Adrenal gland (tissue), 12 donors: ENCODE results near the gene ROR2. TPM values are rescaled to one million over a fixed set of nuclear protein-coding genes. Genes with fewer than 3 reads are reported as not detected.
A peak's percentile ranks its signal among the peaks of the same experiment; 100 is the strongest.

Experiments used
- DNase-seq, 7 donors: peaks; one replicate each; pipeline ENCODE4 v3.0.0-alpha.2; 2019 to 2020
- H3K27ac ChIP-seq, 5 donors: fragments of 200-600 bp; sonication (generic) in 4 of 5; 1 replicate in 3 of 5; 2 replicates in 2 of 5; pipeline versions ENCODE4 v1.5.1 to v1.8.0; 2016 to 2020; ENCODE audit warnings: mild to moderate bottlenecking in 1 of 5
- H3K27me3 ChIP-seq: fragments of 200-600 bp; 2 replicates; pipeline ENCODE4 v1.8.0; 2021
- H3K36me3 ChIP-seq, 2 donors: fragments of 200-600 bp; replicated peaks in 1 of 2; 1 replicate in 1 of 2; 2 replicates in 1 of 2; pipeline versions ENCODE4 v1.5.1 to v1.8.0; 2018 to 2022
- H3K4me1 ChIP-seq, 2 donors: fragments of 200-600 bp; replicated peaks in 1 of 2; 1 replicate in 1 of 2; 2 replicates in 1 of 2; pipeline versions ENCODE4 v1.5.1 to v1.8.0; 2018 to 2021
- H3K4me3 ChIP-seq, 4 donors: fragments of 200-600 bp; sonication (generic) in 3 of 4; one replicate each; pipeline ENCODE4 v1.5.1; 2016 to 2018
- H3K9me3 ChIP-seq, 3 donors: fragments of 200-600 bp; sonication (generic) in 1 of 3; replicated peaks in 1 of 3; 1 replicate in 2 of 3; 2 replicates in 1 of 3; pipeline versions ENCODE4 v1.5.1 to v1.8.0; 2016 to 2021
- POLR2A ChIP-seq, 2 donors: fragments of 450-650 bp; IDR thresholded peaks; one replicate each; pipeline ENCODE4 v1.6.1; 2017; ENCODE audit warnings: antibody characterized with exemption in 2 of 2, mild to moderate bottlenecking in 2 of 2, moderate library complexity in 1 of 2
- WGBS, 4 donors: extraction: QIAGEN DNeasy Blood & Tissue Kit in 2 of 4; methylation state at CpG; one replicate each; pipeline versions ENCODE4 v1.1.5 to v1.1.7; 2013 to 2017; 5-methylcytosine and 5-hydroxymethylcytosine counted together
- intact Hi-C, 2 donors: fragments of 100-400 bp; cut with DNase I; formaldehyde crosslinking; loops; one replicate each; pipeline versions ENCODE4 v1.14.1 to v1.15.0; 2022 to 2023
- polyA plus RNA-seq, 3 donors: library from polyadenylated mRNA; stranded (reverse); fragments of 200-250 nt in 2 of 3; fragments of 350-450 nt in 1 of 3; fragmentation: Illumina TruSeq in 1 of 3; extraction: RNeasy Lipid Tissue Mini Kit (QIAGEN cat#74804) in 1 of 3; gene quantifications; one replicate each; pipeline ENCODE4 v1.2.3, GENCODE V29; 2013 to 2014
- total RNA-seq, 9 donors: library from RNA; depleted of rRNA in 4 of 9; stranded (reverse); fragments of >200 nt in 4 of 9; fragments of 120-200 nt in 1 of 9; fragmentation: NEBNext Ultra II Directional in 1 of 9; extraction: Animal tissue kit (Norgen Biotek cat#: 25700) in 1 of 9; gene quantifications; one replicate each; pipeline versions ENCODE4 v1.1.0 to v1.2.4, GENCODE V29; 2013 to 2023
- TF ChIP-seq, protein P1 (sequence below), 6 experiments: fragments of 450-650 bp in 4 of 6; fragments of 200-600 bp in 2 of 6; sonication (generic) in 1 of 6; IDR thresholded peaks; 1 replicate in 5 of 6; 2 replicates in 1 of 6; pipeline versions ENCODE4 v1.5.1 to v1.8.0; 2016 to 2021; ENCODE audit warnings: antibody characterized with exemption in 6 of 6, mild to moderate bottlenecking in 2 of 6, moderate library complexity in 1 of 6
- donor health status: healthy with polysubstance abuse.
- donor health status: Bipolar disorder and iron deficiency.
- donor health status: DM: yes; HTN: yes; CAD: no.
- donor health status: DM: no; HTN: no; CAD: no.
- donor health status: DM: no; HTN: no; CAD: no.
- donor health status: DM: yes; HTN: yes; CAD: no.

ROR2 gene
- total and polyA plus RNA-seq, 12 donors: 3.9 to 23.9 (median 11.4) TPM

DNA sequence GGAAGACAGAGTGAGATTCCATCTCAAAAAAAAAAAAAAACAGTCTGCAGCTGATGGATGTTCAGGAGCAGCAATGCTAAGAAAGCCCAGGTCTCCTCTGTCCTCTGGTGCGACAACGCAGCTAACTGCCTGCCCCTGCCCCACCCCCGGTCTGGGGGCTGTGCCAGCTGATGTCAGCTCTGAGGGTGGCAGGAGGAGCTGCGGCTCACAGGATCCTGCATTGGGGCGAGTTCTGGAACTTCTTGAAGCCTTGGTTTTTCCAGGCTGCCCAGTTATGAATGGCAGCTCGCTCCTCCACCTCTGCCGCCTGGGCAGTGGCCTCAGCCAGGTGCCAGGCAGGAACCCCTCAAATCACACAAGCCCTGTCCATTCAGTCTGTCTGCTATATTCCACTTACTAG is 113.5 kb downstream of the ROR2 start:
- Histone ChIP-seq H3K27me3 (no peaks in the 10 kb centered on the region), H3K4me1 (peaks cover 0 to 16% of the 10 kb centered on the region in 2 donors), H3K4me3 (no peak overlapping the region), H3K27ac (no peak overlapping the region), H3K9me3 (no peaks in the 10 kb centered on the region), H3K36me3 (no peaks in the 10 kb centered on the region)
- TF ChIP-seq, protein P1, sequence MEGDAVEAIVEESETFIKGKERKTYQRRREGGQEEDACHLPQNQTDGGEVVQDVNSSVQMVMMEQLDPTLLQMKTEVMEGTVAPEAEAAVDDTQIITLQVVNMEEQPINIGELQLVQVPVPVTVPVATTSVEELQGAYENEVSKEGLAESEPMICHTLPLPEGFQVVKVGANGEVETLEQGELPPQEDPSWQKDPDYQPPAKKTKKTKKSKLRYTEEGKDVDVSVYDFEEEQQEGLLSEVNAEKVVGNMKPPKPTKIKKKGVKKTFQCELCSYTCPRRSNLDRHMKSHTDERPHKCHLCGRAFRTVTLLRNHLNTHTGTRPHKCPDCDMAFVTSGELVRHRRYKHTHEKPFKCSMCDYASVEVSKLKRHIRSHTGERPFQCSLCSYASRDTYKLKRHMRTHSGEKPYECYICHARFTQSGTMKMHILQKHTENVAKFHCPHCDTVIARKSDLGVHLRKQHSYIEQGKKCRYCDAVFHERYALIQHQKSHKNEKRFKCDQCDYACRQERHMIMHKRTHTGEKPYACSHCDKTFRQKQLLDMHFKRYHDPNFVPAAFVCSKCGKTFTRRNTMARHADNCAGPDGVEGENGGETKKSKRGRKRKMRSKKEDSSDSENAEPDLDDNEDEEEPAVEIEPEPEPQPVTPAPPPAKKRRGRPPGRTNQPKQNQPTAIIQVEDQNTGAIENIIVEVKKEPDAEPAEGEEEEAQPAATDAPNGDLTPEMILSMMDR (IDR thresholded peaks at IDR 0.05): no peak
- peak in 1 of 2 donors; percentile 14 for TF ChIP-seq POLR2A (IDR thresholded peaks at IDR 0.05)
- 38 to 70% (median 58%) methylated on average over 6 to 7 of the region's 7 CpGs for WGBS, 4 donors
- peak; percentile 39 to 84 (median 65) for DNase-seq
- intact Hi-C loops: no loop called here

DNA sequence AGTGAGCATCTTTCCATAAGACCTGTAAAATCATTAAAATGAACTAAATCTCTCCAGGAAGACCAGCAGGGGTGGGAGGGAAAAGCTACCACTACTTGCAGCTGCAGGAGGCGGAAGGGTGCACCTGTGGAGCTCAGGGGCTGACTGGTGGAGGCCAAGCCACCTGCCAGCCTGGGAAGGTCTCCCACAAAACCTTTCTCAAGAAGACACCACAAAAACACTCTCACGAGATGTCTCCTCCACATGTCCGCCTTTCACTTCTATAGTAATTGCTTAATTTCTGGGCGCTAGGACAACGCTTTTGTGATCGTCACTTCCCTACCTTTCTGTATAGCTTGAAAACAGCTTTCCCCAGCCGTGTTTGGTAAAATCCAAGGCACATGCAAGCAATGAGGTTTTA is 114.4 kb downstream of the ROR2 start:
- 87 to 94% (median 91%) methylated on average over 6 to 7 of the region's 7 CpGs for WGBS, 4 donors
- TF ChIP-seq POLR2A (IDR thresholded peaks at IDR 0.05): no peak
- TF ChIP-seq, protein P1 (IDR thresholded peaks at IDR 0.05): no peak
- Histone ChIP-seq H3K9me3 (no peaks in the 10 kb centered on the region), H3K36me3 (no peaks in the 10 kb centered on the region), H3K27ac (no peak overlapping the region), H3K4me3 (no peak overlapping the region), H3K27me3 (no peaks in the 10 kb centered on the region), H3K4me1 (peaks cover 0 to 15% of the 10 kb centered on the region in 2 donors)
- intact Hi-C loops: no loop called here
- no peak for DNase-seq

DNA sequence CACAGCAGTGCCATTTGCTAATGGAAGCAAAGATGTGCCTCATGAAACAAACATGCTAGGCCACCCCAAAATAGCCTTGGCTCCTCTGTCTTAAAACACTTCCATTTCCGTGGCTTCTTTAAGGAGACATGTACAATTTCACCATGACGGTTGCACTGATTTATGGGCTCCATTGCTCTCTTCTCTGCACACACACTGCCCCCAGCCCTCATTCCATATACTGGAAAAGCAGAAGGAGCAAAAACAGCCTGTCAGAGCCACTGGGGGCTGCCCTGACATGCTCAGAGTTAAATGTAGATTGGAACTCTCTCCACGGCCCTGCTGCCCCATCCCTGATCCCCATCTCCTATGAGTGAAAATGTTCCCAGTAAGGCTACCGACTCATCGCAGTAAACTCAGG is 114.8 kb downstream of the ROR2 start:
- Histone ChIP-seq H3K27me3 (no peaks in the 10 kb centered on the region), H3K9me3 (no peaks in the 10 kb centered on the region), H3K27ac (no peak overlapping the region), H3K4me1 (peaks cover 0 to 15% of the 10 kb centered on the region in 2 donors), H3K4me3 (no peak overlapping the region), H3K36me3 (no peaks in the 10 kb centered on the region)
- DNase-seq: no peak
- intact Hi-C loops: no loop called here
- no peak for TF ChIP-seq POLR2A (IDR thresholded peaks at IDR 0.05)
- WGBS, 4 donors: 62 to 83% (median 80%) methylated on average over 5 of the region's 5 CpGs

DNA sequence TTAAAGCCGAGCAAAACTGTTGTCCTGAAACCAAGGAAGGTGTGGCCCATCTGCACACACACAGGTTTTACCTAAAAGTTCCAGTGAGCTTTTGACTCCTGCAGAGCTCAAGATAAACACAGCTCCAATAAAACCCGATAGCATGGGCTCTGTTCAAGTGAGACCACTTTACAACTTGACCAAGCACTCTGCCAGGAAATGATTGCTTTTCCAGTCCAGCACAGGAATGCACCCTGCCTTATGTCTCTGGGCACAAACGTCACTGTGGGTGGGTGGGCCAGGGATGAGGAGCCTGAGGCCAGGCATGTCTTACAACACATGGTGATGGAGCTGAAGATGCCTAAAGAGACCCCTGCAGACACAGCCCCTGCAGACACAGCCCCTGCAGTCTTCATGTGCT is 115.3 kb downstream of the ROR2 start:
- H3K27ac ChIP-seq: no peak overlapping the region
- TF ChIP-seq, protein P1 (IDR thresholded peaks at IDR 0.05): no peak
- TF ChIP-seq POLR2A (IDR thresholded peaks at IDR 0.05): no peak
- H3K4me1 ChIP-seq: peaks cover 0 to 15% of the 10 kb centered on the region in 2 donors
- 69 to 92% (median 82%) methylated on average over 2 to 3 of the region's 3 CpGs for WGBS, 4 donors
- DNase-seq: no peak
- no peaks in the 10 kb centered on the region for H3K36me3 ChIP-seq
- intact Hi-C loops: no loop called here
- H3K9me3 ChIP-seq: no peaks in the 10 kb centered on the region
- no peak overlapping the region for H3K4me3 ChIP-seq
- no peaks in the 10 kb centered on the region for H3K27me3 ChIP-seq

DNA sequence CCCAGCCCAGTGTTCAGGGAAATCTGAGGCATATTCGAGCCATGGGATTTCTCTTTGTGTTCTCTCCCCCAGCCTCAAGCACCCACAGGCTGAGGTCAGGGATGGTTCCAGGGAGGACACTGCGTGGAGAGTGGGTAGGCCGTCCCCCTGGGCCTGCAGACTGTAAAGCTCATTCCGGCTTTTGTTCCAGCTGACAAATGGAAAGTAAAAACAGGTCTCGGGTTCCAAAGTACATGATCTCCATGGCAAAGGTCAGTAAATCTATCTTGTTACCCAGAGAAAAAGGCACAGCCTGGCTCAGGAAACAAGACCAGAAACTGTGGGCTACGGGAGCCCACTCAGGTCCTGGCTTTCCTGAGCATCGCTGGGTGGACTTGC is 116.2 kb downstream of the ROR2 start:
- no peak for TF ChIP-seq POLR2A (IDR thresholded peaks at IDR 0.05)
- TF ChIP-seq, protein P1 (IDR thresholded peaks at IDR 0.05): no peak
- DNase-seq: no peak
- Histone ChIP-seq H3K36me3 (no peaks in the 10 kb centered on the region), H3K27me3 (no peaks in the 10 kb centered on the region), H3K4me1 (peaks cover 0 to 15% of the 10 kb centered on the region in 2 donors), H3K4me3 (no peak overlapping the region), H3K27ac (no peak overlapping the region), H3K9me3 (no peaks in the 10 kb centered on the region)
- intact Hi-C loops: no loop called here
- 71 to 81% (median 76%) methylated on average over 5 to 7 of the region's 7 CpGs for WGBS, 4 donors
